Measurements from ENCODE around the gene RAP1GAP2.

RAP1GAP2 gene

GRCh38 chr17:2952174-2952845 lies 156.1 kb downstream of the RAP1GAP2 start:
- no peak for DNase-seq

DNA sequence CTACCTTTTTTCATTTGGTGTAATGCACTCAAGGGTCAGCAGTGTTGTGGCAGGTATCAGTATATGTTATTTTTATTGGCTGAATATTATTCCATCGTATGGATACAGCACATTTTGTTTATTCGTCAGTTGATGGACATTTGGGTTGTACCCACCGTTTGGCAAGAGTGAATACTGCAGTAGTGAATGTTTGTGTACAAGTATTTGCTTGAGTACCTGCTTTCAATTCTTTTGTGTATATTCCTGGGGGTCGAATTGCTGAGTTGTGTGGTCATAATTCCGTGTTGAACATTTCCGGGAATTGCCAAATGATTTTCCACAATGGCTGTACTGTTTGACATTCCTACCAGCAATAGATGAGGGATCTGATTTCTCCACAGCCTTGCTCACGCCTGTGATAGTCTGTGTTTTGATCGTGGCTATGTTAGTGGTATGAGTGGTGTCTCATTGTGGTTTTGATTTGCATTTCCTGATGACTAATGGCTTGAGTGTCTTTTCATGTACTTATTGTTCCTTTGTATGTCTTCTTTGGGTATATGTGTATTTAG lies 158.7 kb downstream of the RAP1GAP2 start:
- no peak for DNase-seq

- no peak for DNase-seq
Observed at GRCh38 chr17:2955931-2956582, 159.8 kb downstream of the RAP1GAP2 start.

DNA sequence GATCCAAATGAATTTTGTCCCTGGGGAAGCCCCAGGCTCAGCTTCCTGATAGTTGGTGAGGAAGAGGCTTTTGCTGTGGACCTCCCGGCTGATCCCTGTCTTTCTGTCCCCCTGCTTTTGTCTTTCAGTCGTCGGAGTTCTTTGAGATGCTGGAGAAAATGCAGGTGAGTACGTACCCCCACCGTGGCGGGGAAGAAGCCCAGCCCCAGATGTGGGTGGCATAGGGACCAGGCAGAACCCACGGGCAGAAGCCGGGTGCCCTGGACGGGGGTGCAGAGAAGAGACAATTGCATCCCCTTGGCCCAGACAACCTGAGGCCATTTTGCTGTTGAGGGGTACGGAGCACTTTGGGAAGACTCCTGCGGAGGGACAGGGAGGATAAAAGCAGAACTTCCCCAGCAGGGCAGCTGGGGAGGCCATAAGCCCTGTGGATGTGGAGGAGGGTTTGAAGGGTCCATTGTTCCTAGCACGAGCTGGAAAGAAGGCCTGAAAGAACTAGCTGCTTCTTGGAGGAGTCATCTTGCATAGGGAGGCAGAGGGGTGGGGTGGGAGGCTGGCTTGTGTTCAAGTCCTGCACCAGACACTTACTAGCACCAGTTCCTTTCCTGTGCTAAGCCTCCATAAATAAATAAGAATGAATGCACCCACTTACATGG lies 161.5 kb downstream of the RAP1GAP2 start:
- DNase-seq, result no peak

GRCh38 chr17:2958706-2959222 lies 162.5 kb downstream of the RAP1GAP2 start:
- no peak for DNase-seq

- no peak for DNase-seq
Observed at GRCh38 chr17:2959371-2960130, 163.3 kb downstream of the RAP1GAP2 start.

GRCh38 chr17:2961446-2961845 lies 165.2 kb downstream of the RAP1GAP2 start:
- no peak for DNase-seq

DNA sequence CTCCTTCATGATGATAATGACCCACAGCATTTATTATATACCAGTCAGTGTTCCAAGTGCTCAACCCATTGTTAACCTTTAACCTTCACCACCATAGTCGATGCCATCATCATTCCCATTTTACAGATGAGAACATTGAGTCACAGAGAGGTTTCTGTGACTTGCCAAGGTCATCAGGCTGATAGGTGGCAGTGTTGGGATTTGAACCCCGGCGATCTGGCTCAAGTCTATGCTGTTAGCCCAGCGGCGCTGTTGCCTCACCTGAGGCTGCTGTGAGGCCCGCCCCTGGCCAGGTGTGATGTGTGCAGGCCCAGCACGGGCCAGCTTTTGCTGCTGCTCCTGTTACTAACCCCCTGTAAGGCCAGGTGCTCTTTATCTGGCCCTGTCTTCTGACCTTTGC lies 166.0 kb downstream of the RAP1GAP2 start:
- DNase-seq, result no peak

- DNase-seq, result no peak
Observed at GRCh38 chr17:2962729-2963128, 166.5 kb downstream of the RAP1GAP2 start.

DNA sequence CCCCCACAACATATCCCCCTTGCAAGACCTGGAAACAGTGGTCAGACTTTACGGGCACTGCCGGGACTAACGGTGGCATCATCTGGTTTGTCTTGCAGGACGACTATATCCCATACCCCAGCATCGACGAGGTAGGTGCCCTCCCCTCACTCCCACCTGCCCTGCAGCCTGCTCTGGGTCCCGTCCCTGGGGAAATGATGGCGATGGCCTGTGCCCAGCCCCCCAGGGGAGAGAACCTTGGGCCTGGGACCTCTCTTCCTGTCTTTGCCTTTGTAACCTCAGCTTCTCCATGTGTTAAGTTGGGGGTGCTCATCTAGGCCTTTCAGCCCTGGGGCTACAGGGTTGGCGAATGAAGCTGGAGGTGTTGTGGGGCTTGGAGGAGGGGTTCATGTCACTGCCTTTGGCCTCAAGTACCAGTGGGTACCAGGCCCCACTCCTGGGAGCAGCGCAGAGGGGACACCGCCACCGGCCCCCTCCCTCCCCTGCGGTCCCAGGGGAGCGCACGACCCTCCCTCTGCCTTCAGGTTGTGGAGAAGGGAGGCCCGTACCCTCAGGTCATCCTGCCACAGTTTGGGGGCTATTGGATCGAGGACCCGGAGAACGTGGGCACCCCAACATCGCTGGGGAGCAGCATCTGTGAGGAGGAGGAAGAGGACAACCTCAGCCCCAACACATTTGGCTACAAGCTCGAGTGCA lies 167.2 kb downstream of the RAP1GAP2 start:
- no peak for DNase-seq

GRCh38 chr17:2964028-2964356 lies 167.8 kb downstream of the RAP1GAP2 start:
- no peak for DNase-seq

DNA sequence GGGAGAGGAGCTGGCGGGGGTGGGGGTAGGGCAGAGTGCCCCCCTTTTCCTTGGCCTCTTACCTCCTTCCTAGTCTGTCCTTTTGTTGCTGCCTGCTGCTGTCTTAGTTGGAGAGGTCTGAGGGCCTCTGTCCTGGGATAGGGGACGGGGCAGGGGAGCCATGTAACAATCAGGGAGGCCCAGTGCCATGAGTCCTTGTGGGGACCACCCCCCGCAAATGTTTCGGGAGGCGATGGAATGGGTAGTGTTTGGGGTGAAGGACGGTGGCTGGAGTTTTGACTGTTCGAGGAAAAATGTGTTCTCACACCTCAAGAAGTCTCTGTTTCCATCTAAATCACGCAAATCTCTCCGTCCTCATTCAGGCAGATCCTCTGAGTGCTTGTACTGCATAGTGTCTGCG lies 168.1 kb downstream of the RAP1GAP2 start:
- no peak for DNase-seq

- DNase-seq, result no peak
Observed at GRCh38 chr17:2964831-2965230, 168.6 kb downstream of the RAP1GAP2 start.

- no peak for DNase-seq
Observed at GRCh38 chr17:2965621-2966595, 169.7 kb downstream of the RAP1GAP2 start.

GRCh38 chr17:2967515-2967914 lies 171.3 kb downstream of the RAP1GAP2 start:
- DNase-seq, result no peak

- DNase-seq, result no peak
Observed at GRCh38 chr17:2971851-2972250, 175.6 kb downstream of the RAP1GAP2 start.

- DNase-seq, result no peak
Observed at GRCh38 chr17:2972749-2973148, 176.5 kb downstream of the RAP1GAP2 start.

DNA sequence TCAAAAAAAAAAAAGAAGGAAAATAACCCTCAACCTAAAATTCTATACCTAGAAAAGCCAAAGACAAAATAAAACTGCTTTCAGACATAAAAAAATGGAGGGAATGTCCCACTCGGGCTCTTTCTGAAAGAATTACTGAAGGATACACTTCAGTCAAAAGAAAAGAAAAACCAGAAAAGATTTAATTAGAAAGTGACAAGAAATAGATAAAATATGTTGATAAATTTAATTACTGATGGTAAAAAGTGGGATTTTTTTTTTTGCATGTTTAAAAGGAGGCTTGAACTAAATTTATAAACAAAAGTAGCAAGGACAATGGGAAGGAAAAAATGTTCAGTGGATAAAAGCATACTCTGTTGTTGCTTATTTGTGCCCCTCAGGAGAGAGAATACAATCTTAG lies 178.1 kb downstream of the RAP1GAP2 start:
- DNase-seq, result no peak

DNA sequence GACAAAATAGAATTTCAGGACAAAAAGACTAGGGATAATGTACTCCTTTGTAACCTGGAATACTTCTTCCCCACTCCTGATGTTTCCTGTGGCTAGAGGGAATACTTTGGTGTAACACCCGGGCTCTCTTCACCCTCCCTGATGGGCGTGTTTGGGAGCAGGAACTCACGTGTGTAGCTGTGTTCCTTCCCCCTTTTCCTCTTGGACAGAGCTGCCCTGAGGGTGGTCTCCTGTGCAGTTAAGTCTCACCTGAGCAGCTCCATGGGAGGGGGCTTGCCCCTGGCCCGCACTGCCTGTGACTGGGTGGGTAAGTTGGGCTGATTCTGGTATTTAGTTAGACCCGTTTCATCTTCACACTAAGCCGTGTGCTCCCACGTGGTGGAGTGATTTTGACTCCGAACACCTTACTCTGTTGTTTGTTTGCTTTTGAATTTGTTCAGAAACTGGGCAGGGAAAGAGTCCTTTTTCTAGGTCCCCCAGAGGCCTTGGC lies 179.3 kb downstream of the RAP1GAP2 start:
- DNase-seq, result no peak

- no peak for DNase-seq
Observed at GRCh38 chr17:2977157-2977556, 180.9 kb downstream of the RAP1GAP2 start.

DNA sequence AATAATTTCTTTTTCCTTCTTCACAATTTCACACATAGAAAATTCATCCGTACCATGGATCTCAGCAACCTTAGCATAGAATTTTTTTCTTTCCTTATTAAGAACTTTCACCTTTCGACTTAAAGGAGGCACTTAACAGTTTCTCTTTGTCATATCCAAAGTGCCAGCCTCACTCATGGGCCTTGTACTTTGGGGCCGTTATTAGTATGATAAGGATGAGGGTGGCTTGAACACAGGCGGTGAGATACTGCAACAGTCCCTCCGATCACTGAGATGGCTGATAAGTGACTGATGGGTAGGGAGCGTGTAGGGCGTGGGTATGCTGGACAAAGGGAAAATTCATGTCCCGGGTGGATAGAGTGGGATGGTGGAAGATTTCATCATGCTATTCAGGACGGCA lies 181.9 kb downstream of the RAP1GAP2 start:
- DNase-seq, result no peak

Data from CD4-positive, alpha-beta T cell treated with Interleukin-17A for 4 hours (primary cell).